PC-3 (cell line): ENCODE results near the gene C16orf96.

ENCODE experiments used
- EZH2 ChIP-seq: fragments of 300-600 bp; sonication (generic); IDR thresholded peaks from one replicate; pipeline ENCODE4 v1.6.1; 2017; ENCODE audit warnings: antibody characterized with exemption, mild to moderate bottlenecking, low read length; ENCODE audit not compliant: unreplicated experiment
- EZH2phosphoT487 ChIP-seq: fragments of 300-600 bp; sonication (generic); IDR thresholded peaks from 2 replicates; pipeline ENCODE4 v1.6.1; 2018; ENCODE audit warnings: mild to moderate bottlenecking, antibody characterized with exemption, low read length, borderline replicate concordance
- TF ChIP-seq, protein P1 (sequence below): fragments of 300-600 bp; sonication (generic); conservative IDR thresholded peaks from 2 replicates; pipeline ENCODE4 v1.5.1; 2017; ENCODE audit warnings: antibody characterized with exemption, low read depth, mild to moderate bottlenecking, low read length

DNA sequence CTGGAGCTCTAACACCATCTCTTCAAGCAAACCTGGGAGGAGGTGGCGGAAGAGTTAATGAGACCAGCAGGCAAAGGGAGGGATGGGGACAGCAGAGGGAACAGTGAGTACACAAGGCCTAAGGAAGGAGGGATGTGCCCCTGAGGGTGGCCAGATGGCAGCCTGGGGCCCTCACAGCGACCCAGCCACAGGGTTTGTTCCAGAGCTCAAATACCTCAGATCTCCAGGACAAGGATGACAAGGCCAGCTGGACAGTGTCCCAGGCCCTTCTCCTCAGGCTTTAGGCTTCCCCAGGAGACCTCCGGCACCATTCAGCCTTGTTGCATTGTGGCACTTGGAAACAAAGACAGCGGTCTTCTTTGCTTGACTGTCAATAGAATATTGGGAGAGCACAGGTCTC lies 32.5 kb upstream of the C16orf96 start:
- TF ChIP-seq, protein P1, sequence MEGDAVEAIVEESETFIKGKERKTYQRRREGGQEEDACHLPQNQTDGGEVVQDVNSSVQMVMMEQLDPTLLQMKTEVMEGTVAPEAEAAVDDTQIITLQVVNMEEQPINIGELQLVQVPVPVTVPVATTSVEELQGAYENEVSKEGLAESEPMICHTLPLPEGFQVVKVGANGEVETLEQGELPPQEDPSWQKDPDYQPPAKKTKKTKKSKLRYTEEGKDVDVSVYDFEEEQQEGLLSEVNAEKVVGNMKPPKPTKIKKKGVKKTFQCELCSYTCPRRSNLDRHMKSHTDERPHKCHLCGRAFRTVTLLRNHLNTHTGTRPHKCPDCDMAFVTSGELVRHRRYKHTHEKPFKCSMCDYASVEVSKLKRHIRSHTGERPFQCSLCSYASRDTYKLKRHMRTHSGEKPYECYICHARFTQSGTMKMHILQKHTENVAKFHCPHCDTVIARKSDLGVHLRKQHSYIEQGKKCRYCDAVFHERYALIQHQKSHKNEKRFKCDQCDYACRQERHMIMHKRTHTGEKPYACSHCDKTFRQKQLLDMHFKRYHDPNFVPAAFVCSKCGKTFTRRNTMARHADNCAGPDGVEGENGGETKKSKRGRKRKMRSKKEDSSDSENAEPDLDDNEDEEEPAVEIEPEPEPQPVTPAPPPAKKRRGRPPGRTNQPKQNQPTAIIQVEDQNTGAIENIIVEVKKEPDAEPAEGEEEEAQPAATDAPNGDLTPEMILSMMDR = no peak
- no peak for TF ChIP-seq EZH2phosphoT487
- TF ChIP-seq EZH2 = no peak
